H1 (cell line): ENCODE measurements around the gene SCO2. TPM values are rescaled to one million over a fixed set of nuclear protein-coding genes. Genes with fewer than 3 reads are reported as not detected.

Experiments
- CTCF ChIA-PET: fragments of 300-600 bp; sonication (Branson Sonifier 250); formaldehyde crosslinking; loops from one replicate; lab custom pipeline; 2021; ENCODE audit not compliant: partially characterized antibody; lab: Charles Lee
- POLR2A ChIA-PET: fragments of 300-600 bp; sonication (Branson Sonifier 250); formaldehyde crosslinking; loops from one replicate; lab custom pipeline; 2021; ENCODE audit warnings: inconsistent platforms; ENCODE audit not compliant: partially characterized antibody; lab: Charles Lee
- DNase-seq, 2 experiments: peaks; one replicate each; pipeline versions ENCODE4 v3.0.0 to v3.0.0-alpha.2; 2010 to 2022; ENCODE audit warnings: low spot score in 2 of 2, low read depth in 1 of 2, mixed read lengths in 1 of 2
- FAIRE-seq: peaks from 2 replicates; lab custom pipeline; 2011; peaks lifted over from hg19 to GRCh38; lab: Jason Lieb, UNC
- H2AFZ ChIP-seq: 2 replicates; pipeline ENCODE4 v1.8.1; 2012; ENCODE audit warnings: low read length, inconsistent platforms
- H2AK5ac ChIP-seq: 2 replicates; pipeline ENCODE4 v1.6.1; 2013; ENCODE audit warnings: low read depth, low read length
- H2BK120ac ChIP-seq: replicated peaks from 2 replicates; pipeline ENCODE3; 2013; ENCODE audit warnings: low read depth, low read length, inconsistent platforms
- H2BK12ac ChIP-seq: 2 replicates; pipeline ENCODE4 v1.6.1; 2013; ENCODE audit warnings: low read depth, low read length
- H2BK15ac ChIP-seq: 2 replicates; pipeline ENCODE4 v1.6.1; 2013; ENCODE audit warnings: low read length
- H2BK20ac ChIP-seq: 2 replicates; pipeline ENCODE4 v1.6.1; 2013; ENCODE audit warnings: low read length
- H2BK5ac ChIP-seq: 2 replicates; pipeline ENCODE4 v1.6.1; 2013; ENCODE audit warnings: low read depth, low read length
- H3K14ac ChIP-seq: 2 replicates; pipeline ENCODE4 v1.6.1; 2013; ENCODE audit warnings: inconsistent platforms; ENCODE audit not compliant: insufficient read length
- H3K18ac ChIP-seq: 2 replicates; pipeline ENCODE4 v1.6.1; 2013; ENCODE audit warnings: low read length; ENCODE audit errors: extremely low read depth
- H3K23ac ChIP-seq: 2 replicates; pipeline ENCODE4 v1.6.1; 2013; ENCODE audit warnings: inconsistent platforms; ENCODE audit not compliant: insufficient read length
- H3K23me2 ChIP-seq: 2 replicates; pipeline ENCODE4 v1.6.1; 2013; ENCODE audit warnings: low read depth, low read length
- H3K27ac ChIP-seq: 2 replicates; pipeline ENCODE4 v1.6.1; 2011; ENCODE audit warnings: low read depth, low read length, inconsistent platforms
- H3K27me3 ChIP-seq, 4 experiments: replicated peaks in 1 of 4; 1 replicate in 1 of 4; 2 replicates in 3 of 4; pipeline versions ENCODE4 v1.6.1 to v1.8.1; 2011 to 2013; ENCODE audit warnings: low read length in 3 of 4, mild to moderate bottlenecking in 3 of 4, inconsistent platforms in 2 of 4, mixed read lengths in 2 of 4, moderate library complexity in 1 of 4; ENCODE audit not compliant: control insufficient read depth in 3 of 4, insufficient read depth in 3 of 4; ENCODE audit errors: extremely low read depth in 1 of 4
- H3K36me3 ChIP-seq, 4 experiments: 2 replicates each; pipeline versions ENCODE4 v1.6.1 to v1.8.1; 2011 to 2013; ENCODE audit warnings: mild to moderate bottlenecking in 4 of 4, low read length in 3 of 4, moderate library complexity in 2 of 4, control low read depth in 1 of 4, inconsistent platforms in 1 of 4; ENCODE audit not compliant: insufficient read depth in 4 of 4, control insufficient read depth in 2 of 4
- H3K4ac ChIP-seq: replicated peaks from 2 replicates; pipeline ENCODE3; 2013; ENCODE audit warnings: low read length, low read depth, mixed read lengths, inconsistent platforms; ENCODE audit not compliant: insufficient read length
- H3K4me1 ChIP-seq, 4 experiments: replicated peaks in 1 of 4; 1 replicate in 1 of 4; 2 replicates in 3 of 4; pipeline versions ENCODE4 v1.6.1 to v1.8.1; 2011 to 2013; ENCODE audit warnings: low read length in 3 of 4, inconsistent platforms in 2 of 4, mixed read lengths in 1 of 4; ENCODE audit not compliant: insufficient read depth in 4 of 4, control insufficient read depth in 3 of 4
- H3K4me2 ChIP-seq, 2 experiments: 2 replicates each; pipeline versions ENCODE4 v1.6.1 to v1.8.1; 2011 to 2013; ENCODE audit warnings: low read depth in 2 of 2, low read length in 2 of 2, control low read depth in 1 of 2, inconsistent platforms in 1 of 2, mild to moderate bottlenecking in 1 of 2; ENCODE audit not compliant: insufficient read depth in 1 of 2
- H3K4me3 ChIP-seq, 4 experiments: fragments of 200-600, 300-600 bp in 1 of 4; sonication (generic), shearing (Covaris generic), sonication (Bioruptor Twin) in 1 of 4; 2 replicates each; pipeline versions ENCODE4 v1.5.1 to v1.8.1; 2011 to 2016; ENCODE audit warnings: low read length in 4 of 4, low read depth in 3 of 4, control low read depth in 2 of 4, inconsistent platforms in 2 of 4, mild to moderate bottlenecking in 2 of 4, mixed read lengths in 1 of 4, moderate library complexity in 1 of 4; ENCODE audit not compliant: insufficient read depth in 2 of 4; ENCODE audit errors: extremely low read depth in 1 of 4
- H3K56ac ChIP-seq: replicated peaks from 2 replicates; pipeline ENCODE3; 2013; ENCODE audit warnings: low read depth, mild to moderate bottlenecking, mixed read lengths, low read length, inconsistent platforms; ENCODE audit not compliant: insufficient read length
- H3K79me1 ChIP-seq: 2 replicates; pipeline ENCODE4 v1.6.1; 2013; ENCODE audit warnings: low read depth, low read length, control low read depth
- H3K79me2 ChIP-seq, 2 experiments: 2 replicates each; pipeline versions ENCODE4 v1.6.1 to v1.8.1; 2012 to 2013; ENCODE audit warnings: low read length in 2 of 2, mild to moderate bottlenecking in 2 of 2, inconsistent platforms in 1 of 2; ENCODE audit not compliant: insufficient read depth in 2 of 2, control insufficient read depth in 1 of 2
- H3K9ac ChIP-seq, 4 experiments: replicated peaks in 1 of 4; 1 replicate in 1 of 4; 2 replicates in 3 of 4; pipeline versions ENCODE4 v1.6.1 to v1.8.1; 2011 to 2013; ENCODE audit warnings: low read depth in 3 of 4, low read length in 3 of 4, control low read depth in 2 of 4, mild to moderate bottlenecking in 2 of 4, moderate library complexity in 2 of 4, inconsistent platforms in 1 of 4; ENCODE audit errors: extremely low read depth in 1 of 4
- H3K9me3 ChIP-seq, 2 experiments: 2 replicates each; pipeline versions ENCODE4 v1.6.1 to v1.8.1; 2012 to 2013; ENCODE audit warnings: mild to moderate bottlenecking in 2 of 2, moderate library complexity in 2 of 2, control low read depth in 1 of 2, inconsistent platforms in 1 of 2, low read depth in 1 of 2, low read length in 1 of 2, mixed read lengths in 1 of 2; ENCODE audit not compliant: insufficient read depth in 2 of 2
- H4K20me1 ChIP-seq, 2 experiments: replicated peaks in 1 of 2; 2 replicates each; pipeline versions ENCODE3 to v1.8.1; 2011 to 2013; ENCODE audit warnings: inconsistent platforms in 2 of 2, low read length in 2 of 2, mild to moderate bottlenecking in 1 of 2; ENCODE audit not compliant: insufficient read depth in 2 of 2, control insufficient read depth in 1 of 2
- H4K5ac ChIP-seq: 2 replicates; pipeline ENCODE4 v1.6.1; 2013; ENCODE audit warnings: low read length, low read depth, mixed read lengths, inconsistent platforms; ENCODE audit not compliant: insufficient read length
- H4K8ac ChIP-seq: 2 replicates; pipeline ENCODE4 v1.8.0; 2013; ENCODE audit warnings: mild to moderate bottlenecking, moderate library complexity, low read length, inconsistent platforms; ENCODE audit not compliant: insufficient read depth; ENCODE audit errors: extremely low read depth
- H4K91ac ChIP-seq: replicated peaks from 2 replicates; pipeline ENCODE3; 2013; ENCODE audit warnings: low read length, mixed read lengths, inconsistent platforms; ENCODE audit not compliant: insufficient read length
- ASH2L ChIP-seq: fragments of 200-600, 300-600 bp; sonication (generic); IDR thresholded peaks from one replicate; pipeline ENCODE4 v1.7.1; 2017; ENCODE audit warnings: low read length
- BACH1 ChIP-seq: IDR thresholded peaks from 2 replicates; pipeline ENCODE4 v1.6.1; 2012; ENCODE audit warnings: low read length, improper control_type of control experiment
- BCL11A ChIP-seq, 2 experiments: IDR thresholded peaks; one replicate each; pipeline ENCODE4 v1.6.1; 2011; ENCODE audit warnings: low read depth in 2 of 2, low read length in 2 of 2, mild to moderate bottlenecking in 2 of 2
- CREB1 ChIP-seq: IDR thresholded peaks from 2 replicates; pipeline ENCODE4 v1.6.1; 2012; ENCODE audit warnings: inconsistent platforms
- EZH2 ChIP-seq: fragments of 200-600 bp; sonication (generic); IDR thresholded peaks from 2 replicates; pipeline ENCODE4 v1.7.1; 2012; ENCODE audit warnings: low read depth, mild to moderate bottlenecking, moderate library complexity, low read length, inconsistent platforms; ENCODE audit not compliant: severe bottlenecking
- NRF1 ChIP-seq: IDR thresholded peaks from 2 replicates; pipeline ENCODE4 v1.6.1; 2011; ENCODE audit warnings: mild to moderate bottlenecking, low read depth, low read length, improper control_type of control experiment
- RAD21 ChIP-seq, 2 experiments: IDR thresholded peaks in 1 of 2; conservative IDR thresholded peaks in 1 of 2; 2 replicates each; pipeline ENCODE4 v1.6.1; 2011; ENCODE audit warnings: low read depth in 2 of 2, low read length in 2 of 2, improper control_type of control experiment in 1 of 2, inconsistent platforms in 1 of 2, mild to moderate bottlenecking in 1 of 2, moderate library complexity in 1 of 2
- SIX5 ChIP-seq: IDR thresholded peaks from 2 replicates; pipeline ENCODE4 v1.6.1; 2011; ENCODE audit warnings: mild to moderate bottlenecking, low read depth, low read length
- SP4 ChIP-seq: IDR thresholded peaks from 2 replicates; pipeline ENCODE4 v1.6.1; 2012; ENCODE audit warnings: low read length, inconsistent platforms
- TAF7 ChIP-seq: optimal IDR thresholded peaks from 2 replicates; pipeline ENCODE3; 2011; ENCODE audit warnings: low read depth, mild to moderate bottlenecking, inconsistent platforms, low read length, moderate library complexity, borderline replicate concordance
- TCF12 ChIP-seq: IDR thresholded peaks from 2 replicates; pipeline ENCODE4 v1.6.1; 2011; ENCODE audit warnings: low read depth, mild to moderate bottlenecking, low read length
- WGBS, 2 experiments: shearing (Covaris generic) in 1 of 2; methylation state at CpG; one replicate each; pipeline versions ENCODE4 v1.1.6 to v1.1.7; 2013 to 2015; ENCODE audit warnings: low lambda C conversion rate in 2 of 2, mixed read lengths in 2 of 2, inconsistent platforms in 1 of 2, low coverage in 1 of 2, missing lambda C conversion rate in 1 of 2; ENCODE audit not compliant: insufficient replicate concordance in 2 of 2, insufficient coverage in 1 of 2, insufficient read length in 1 of 2; ENCODE audit errors: extremely low coverage in 1 of 2, missing lambda C conversion rate in 1 of 2; 5-methylcytosine and 5-hydroxymethylcytosine counted together
- polyA plus RNA-seq, 7 experiments: library from polyadenylated mRNA; depleted of rRNA in 3 of 7; stranded (reverse) in 5 of 7; unstranded in 2 of 7; fragments of >200 nt in 5 of 7; fragments of 200-250 nt in 2 of 7; gene quantifications; 1 replicate in 5 of 7; 2 replicates in 1 of 7; 4 replicates in 1 of 7; pipeline versions ENCODE4 v1.2.1 to v1.2.3, GENCODE V29; 2011 to 2013; ENCODE audit warnings: missing spikeins in 2 of 7, mixed read lengths in 2 of 7
- total RNA-seq: library from RNA; stranded (reverse); fragmentation: NEBNext Ultra II Directional; extraction: Animal tissue kit (Norgen Biotek cat#: 25700); gene quantifications from 2 replicates; pipeline ENCODE4 v1.2.1, GENCODE V29; 2021
- TF ChIP-seq, protein P1 (sequence below): IDR thresholded peaks from 2 replicates; pipeline ENCODE4 v1.6.1; 2012; ENCODE audit warnings: inconsistent platforms

The SCO2 gene
- total and polyA plus RNA-seq, 2 of the 8 experiments (the other 6 are each of a cell fraction or from before 2014, with no cell fraction given): 2.0 TPM; not detected in 1

GRCh38 chr22:50544078-50544745, 18.8 kb upstream of the SCO2 start:
- Histone ChIP-seq H4K5ac (peak overlapping the region; percentile 30), H3K79me1 (no peaks in the 10 kb centered on the region), H3K56ac (no peak overlapping the region), H3K79me2 (no peaks in the 10 kb centered on the region), H2BK15ac (peak overlapping the region; percentile 31; the same call in 1 of the 2 replicates), H4K20me1 (no peaks in the 10 kb centered on the region), H3K9me3 (no peaks in the 10 kb centered on the region), H2BK120ac (no peak overlapping the region), H3K36me3 (no peaks in the 10 kb centered on the region), H4K91ac (no peak overlapping the region), H3K9ac (no peak overlapping the region), H3K4me3 (peak overlapping the region in 3 of 4 experiments; percentile 9 to 35 (median 14); a peak in 3 of 8 replicates), H4K8ac (no peak overlapping the region; the same call in none of the 2 replicates), H2AK5ac (no peak overlapping the region), H3K18ac (no peak overlapping the region), H2BK12ac (peak overlapping the region; percentile 17; the same call in 1 of the 2 replicates), H3K23ac (no peak overlapping the region), H3K23me2 (no peaks in the 10 kb centered on the region), H3K14ac (no peak overlapping the region), H3K4me2 (peak overlapping the region; percentile 13 to 41; a peak in 3 of 4 replicates), H2BK5ac (no peak overlapping the region), H3K27me3 (peaks cover 0 to 13% (median 6%) of the 10 kb centered on the region in 4 experiments; a peak in 5 of 7 replicates), H3K27ac (no peak overlapping the region), H2BK20ac (no peak overlapping the region), H2AFZ (no peak overlapping the region), H3K4ac (no peak overlapping the region), H3K4me1 (peaks cover 0 to 5% (median 1%) of the 10 kb centered on the region in 4 experiments; a peak in 2 of 7 replicates)
- ChIA-PET CTCF (interaction anchor here (0.8 to 1.5 kb wide), 4 partner anchors 8 to 150 kb away, joined by 3 to 9 read pairs (median 4); partner anchors contain the start of gene SCO2), POLR2A (no interaction called here)
- DNase-seq (peak in 1 of 2 experiments; percentile 95), FAIRE-seq (no peak)
- WGBS, 2 experiments: 17% methylated on average over 44 of the region's 52 CpGs; no CpG with 5 or more reads in 1 of the 2 experiments
- no peak for TF ChIP-seq BCL11A (IDR thresholded peaks at IDR 0.05; ENCODE audit: low read depth in 2 of 2, low read length in 2 of 2)
- TF ChIP-seq CREB1: peak; percentile 75
- TF ChIP-seq RAD21 (IDR thresholded peaks at IDR 0.05 in 1 of 2, conservative IDR thresholded peaks at IDR 0.05 in 1 of 2; ENCODE audit: low read depth in 2 of 2, low read length in 2 of 2): peak; percentile 57 to 65
- TF ChIP-seq BACH1: no peak
- TF ChIP-seq NRF1: no peak
- no peak for TF ChIP-seq TCF12
- no peak for TF ChIP-seq SIX5
- no peak for TF ChIP-seq SP4
- peak; percentile 31 for TF ChIP-seq TAF7
- no peak for TF ChIP-seq EZH2
- TF ChIP-seq ASH2L: peak; percentile 25
- TF ChIP-seq, protein P1, sequence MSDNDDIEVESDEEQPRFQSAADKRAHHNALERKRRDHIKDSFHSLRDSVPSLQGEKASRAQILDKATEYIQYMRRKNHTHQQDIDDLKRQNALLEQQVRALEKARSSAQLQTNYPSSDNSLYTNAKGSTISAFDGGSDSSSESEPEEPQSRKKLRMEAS: peak; percentile 30; the same call in 1 of the 2 replicates
